Esophagus squamous epithelium (tissue), 4 donors: Measurements from ENCODE around the gene OIT3.
"Not testable (repeated sequence)": the region's sequence is repeated elsewhere in the genome, so short reads cannot be mapped to it uniquely, and the experiment has no call there.

Source experiments
- CTCF ChIP-seq, 6 experiments: fragments of 450-650 bp in 4 of 6; fragments of 200-600 bp in 2 of 6; sonication (generic) in 2 of 6; IDR thresholded peaks; one replicate each; pipeline ENCODE4 v1.5.1; 2016 to 2019; ENCODE audit warnings: antibody characterized with exemption in 6 of 6, mild to moderate bottlenecking in 4 of 6, moderate library complexity in 4 of 6
- POLR2A ChIP-seq, 4 donors: fragments of 450-650 bp; IDR thresholded peaks; one replicate each; pipeline ENCODE4 v1.6.1; 2017; ENCODE audit warnings: antibody characterized with exemption in 4 of 4, mild to moderate bottlenecking in 4 of 4, moderate library complexity in 3 of 4

DNA sequence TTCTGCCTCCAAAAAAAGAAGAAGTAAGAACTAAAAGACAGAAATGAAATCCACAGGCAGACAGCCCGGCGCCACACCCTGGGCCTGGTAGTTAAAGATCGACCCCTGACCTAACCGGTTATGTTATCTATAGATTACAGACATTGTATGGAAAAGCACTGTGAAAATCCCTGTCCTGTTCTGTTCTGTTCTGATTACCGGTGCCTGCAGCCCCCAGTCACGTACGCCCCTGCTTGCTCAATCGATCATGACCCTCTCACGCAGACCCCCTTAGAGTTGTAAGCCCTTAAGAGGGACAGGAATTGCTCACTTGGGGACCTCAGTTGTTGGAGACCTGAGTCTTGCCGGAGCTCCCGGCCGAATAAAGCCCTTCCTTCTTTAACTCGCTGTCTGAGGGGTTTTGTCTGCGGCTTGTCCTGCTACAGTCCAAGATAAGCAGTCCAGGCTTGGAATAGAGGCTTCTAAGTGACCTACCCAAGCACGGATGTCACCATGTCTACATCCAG, 10.5 kb downstream of the OIT3 start:
- TF ChIP-seq CTCF, POLR2A (IDR thresholded peaks at IDR 0.05): not testable (repeated sequence)
